HG03039 (cell line): ENCODE results near the gene TMEM200A.

Source experiments
- ATAC-seq: cut with Tn5 transposase; IDR thresholded peaks from one replicate; pipeline ENCODE4 v1.9.1; 2021; ENCODE audit warnings: mild to moderate bottlenecking, moderate library complexity; ENCODE audit not compliant: unreplicated experiment

TMEM200A gene

GRCh38 chr6:130377371-130377770 is 11.6 kb downstream of the TMEM200A start:
- no peak for ATAC-seq

GRCh38 chr6:130377915-130378314 is 12.1 kb downstream of the TMEM200A start:
- ATAC-seq = no peak

GRCh38 chr6:130379223-130379622 is 13.4 kb downstream of the TMEM200A start:
- ATAC-seq = no peak

DNA sequence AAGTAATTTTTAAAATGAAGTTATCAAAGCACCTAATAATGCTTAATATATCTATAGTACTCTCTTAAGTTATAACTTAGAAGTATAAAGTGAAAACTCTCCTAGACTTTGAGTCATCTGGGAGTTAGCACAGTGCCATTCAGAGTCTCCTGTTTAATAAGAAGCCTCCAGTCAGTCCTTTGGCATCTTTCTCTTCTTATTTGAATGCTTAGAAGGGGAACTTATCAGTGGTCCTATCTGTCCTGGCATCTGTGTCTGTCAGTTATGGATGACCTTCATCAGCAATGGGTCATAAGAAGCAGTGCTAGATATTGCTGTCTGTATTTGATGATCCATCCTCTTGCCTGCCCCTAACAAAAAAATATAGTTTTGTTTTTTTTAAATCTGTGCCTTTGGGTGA is 15.2 kb downstream of the TMEM200A start:
- ATAC-seq = no peak

GRCh38 chr6:130381459-130382380 is 15.9 kb downstream of the TMEM200A start:
- ATAC-seq = no peak

DNA sequence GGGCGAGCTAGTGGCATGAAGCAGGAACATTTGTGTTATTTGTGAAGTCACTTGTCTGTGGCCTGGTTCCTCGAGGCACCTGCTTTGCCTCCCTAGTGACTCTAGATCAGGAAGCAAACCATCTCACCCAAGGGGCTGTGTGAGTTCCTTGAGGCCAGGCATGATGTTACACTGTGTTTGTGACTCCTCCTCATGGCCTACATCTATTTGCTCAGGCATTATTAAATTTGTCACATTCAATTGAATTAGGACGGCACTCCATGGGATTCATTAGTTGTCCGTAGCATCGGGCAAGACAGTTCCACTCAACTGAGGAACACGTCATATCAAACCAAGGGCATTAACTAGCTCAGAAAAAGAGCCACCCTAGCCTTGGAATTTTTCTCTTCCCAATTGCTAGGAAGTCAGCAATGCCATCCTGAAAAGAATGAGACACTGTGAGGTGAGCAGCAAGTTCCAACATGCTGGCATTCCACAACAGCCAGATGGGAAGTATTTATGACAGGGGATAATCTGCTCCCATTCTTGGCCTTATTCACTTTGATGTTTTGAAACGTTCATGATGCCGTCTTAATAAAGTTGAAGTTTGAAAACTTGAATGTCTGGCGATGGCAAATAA is 17.2 kb downstream of the TMEM200A start:
- no peak for ATAC-seq

DNA sequence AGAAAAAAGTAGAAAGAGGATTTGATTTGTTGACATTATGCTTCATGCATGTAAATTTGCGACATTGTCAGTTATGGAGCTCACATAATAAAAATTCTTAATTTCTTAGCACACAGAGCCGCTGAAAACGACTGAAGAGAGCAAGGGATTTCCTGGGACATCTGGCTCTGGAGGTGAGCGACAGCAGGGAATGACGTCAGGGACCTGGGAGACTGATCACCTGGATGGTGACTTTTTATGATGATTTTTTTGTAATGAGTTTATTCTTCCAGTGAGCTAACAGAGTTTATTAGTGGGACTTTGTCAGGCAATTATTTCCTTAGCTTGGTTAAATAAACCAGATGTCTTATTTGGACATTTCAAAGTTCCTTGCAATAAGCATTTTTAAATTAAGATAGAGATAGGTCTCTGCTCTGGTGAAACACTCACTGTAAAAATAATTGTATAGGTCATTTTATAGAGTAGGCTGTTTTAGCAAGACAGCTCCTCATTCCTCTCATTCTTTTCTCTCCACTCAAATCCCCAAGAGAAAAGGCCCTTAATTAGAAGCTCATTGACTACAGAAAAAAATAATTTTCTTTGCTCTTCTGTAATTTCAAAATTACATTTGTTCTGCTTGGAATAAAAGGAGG is 19.4 kb downstream of the TMEM200A start:
- ATAC-seq = no peak

DNA sequence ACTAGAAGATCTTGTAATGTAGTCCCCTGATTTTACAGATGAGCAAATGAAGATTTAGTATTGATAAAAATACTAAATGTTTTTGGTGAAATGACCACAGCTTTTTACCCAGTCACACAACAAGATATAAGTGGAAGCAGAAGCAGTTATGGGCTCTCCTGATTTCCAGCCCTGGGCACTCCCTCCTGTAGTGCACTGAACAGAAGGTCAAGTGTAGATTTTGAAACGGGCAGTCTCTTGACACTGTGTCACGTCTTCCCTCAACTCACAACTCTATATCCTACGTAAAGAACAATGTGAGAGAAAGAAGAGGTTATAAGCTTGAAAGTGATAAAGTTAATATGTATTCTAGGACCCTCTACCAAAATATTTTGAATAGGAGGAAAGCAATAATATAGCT is 23.3 kb downstream of the TMEM200A start:
- no peak for ATAC-seq

DNA sequence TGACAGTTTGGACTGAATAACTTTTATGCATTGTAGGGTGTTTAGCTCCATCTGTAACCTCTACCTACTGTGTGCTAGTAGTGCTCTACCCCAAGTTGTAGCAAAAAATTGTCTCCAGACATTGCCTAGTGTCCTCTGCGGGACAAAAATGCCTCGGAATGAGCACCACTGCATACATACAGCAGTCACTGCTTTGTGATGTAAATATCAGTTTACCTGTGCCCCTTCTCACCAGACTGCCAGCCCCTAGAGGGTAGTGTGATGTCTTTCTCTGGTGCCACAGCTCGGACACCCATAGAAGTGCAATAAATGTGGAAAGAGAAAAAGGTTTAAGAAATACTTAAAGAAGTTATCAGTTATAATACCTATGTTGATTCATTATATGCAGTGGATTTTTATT is 25.1 kb downstream of the TMEM200A start:
- no peak for ATAC-seq

DNA sequence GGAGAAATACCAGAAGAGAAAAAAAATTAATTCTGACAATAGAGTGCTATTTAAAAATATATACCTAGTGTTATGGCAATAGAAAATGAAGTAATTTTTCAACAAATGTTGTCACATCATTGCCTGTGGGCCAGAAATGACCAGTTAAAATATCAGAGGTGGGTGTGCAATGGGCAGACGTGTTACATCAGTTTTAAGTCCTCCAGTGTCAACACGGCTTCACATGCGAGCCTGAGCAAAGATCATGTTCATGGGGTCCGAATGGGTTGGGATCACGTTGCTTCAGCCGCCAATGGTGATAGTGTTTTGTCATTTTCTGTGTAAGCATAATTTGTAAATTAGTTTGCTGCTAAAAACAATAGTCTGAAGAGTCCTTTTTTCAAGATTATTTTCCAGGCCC is 27.5 kb downstream of the TMEM200A start:
- no peak for ATAC-seq

DNA sequence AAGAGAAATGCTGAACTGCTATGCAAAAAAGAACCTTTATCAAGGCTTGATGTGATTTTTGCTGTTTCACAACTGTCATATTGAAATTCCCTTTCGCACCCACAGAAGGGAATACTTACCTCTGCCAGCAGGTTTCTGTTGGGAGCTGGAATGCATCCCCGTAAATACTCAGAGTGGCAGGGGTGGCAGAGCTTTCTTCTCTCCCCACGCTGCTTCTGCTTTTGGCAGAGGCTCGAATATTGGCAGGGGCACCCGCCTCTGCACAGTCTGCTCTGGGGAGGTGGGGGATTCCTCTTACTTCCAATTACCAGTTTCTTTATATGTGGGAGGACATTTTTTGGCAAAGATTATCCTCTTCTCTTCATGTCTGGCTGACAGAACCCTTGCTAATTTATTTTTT is 28.4 kb downstream of the TMEM200A start:
- no peak for ATAC-seq

DNA sequence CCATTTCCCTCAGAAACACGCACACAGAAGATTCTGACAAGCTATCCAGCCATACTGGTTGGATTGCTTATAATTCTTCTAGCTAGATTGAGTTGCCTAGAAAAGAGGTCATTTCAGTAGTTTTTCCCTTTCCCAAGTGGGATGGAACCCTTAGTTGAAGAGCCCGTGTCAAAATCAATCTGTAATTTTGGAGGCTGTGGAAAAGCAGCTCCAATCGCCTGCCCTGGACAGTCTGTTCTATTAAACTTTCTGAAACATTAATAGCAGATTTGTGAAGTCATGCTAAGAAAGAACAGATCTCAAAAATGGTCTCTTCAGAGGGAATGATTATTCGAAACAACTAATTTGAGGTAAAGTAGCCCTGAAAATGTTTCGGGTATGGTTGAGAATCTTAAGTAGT is 29.3 kb downstream of the TMEM200A start:
- ATAC-seq = no peak

GRCh38 chr6:130396722-130397121 is 30.9 kb downstream of the TMEM200A start:
- no peak for ATAC-seq

GRCh38 chr6:130405549-130405948 is 39.7 kb downstream of the TMEM200A start:
- ATAC-seq = no peak

- ATAC-seq = no peak
Observed at GRCh38 chr6:130407032-130407431, 41.2 kb downstream of the TMEM200A start.

DNA sequence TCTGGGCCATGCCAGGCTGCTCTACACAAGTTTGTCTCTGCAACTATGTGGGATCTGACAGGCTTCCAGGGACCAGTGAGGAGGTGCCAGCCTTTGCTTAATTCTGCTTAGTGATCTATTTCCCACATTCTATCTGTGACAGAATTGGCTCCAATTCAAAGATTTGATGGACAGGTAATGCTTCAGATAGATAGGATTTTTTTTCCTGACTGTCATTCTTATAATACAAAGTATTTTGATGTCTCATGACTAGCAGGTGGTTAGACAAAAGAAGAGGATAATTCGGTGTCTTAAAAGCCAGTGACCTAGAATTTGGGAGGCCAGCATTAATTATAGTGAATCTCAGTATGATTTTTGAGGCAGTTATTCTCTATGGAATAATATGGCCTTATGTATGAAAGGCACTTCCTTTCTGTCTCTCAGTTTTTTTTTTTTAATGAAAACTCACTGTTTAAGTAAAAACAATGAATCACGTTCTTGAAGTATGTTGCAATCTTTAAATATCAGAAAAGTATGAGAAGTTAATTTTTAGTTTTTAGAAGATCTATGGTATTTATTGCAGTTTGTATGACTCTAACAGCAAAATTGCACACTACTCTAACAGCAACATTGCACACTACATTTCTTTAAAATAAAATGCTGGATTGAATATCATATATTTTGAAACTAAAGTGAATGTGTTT is 43.7 kb downstream of the TMEM200A start:
- no peak for ATAC-seq

DNA sequence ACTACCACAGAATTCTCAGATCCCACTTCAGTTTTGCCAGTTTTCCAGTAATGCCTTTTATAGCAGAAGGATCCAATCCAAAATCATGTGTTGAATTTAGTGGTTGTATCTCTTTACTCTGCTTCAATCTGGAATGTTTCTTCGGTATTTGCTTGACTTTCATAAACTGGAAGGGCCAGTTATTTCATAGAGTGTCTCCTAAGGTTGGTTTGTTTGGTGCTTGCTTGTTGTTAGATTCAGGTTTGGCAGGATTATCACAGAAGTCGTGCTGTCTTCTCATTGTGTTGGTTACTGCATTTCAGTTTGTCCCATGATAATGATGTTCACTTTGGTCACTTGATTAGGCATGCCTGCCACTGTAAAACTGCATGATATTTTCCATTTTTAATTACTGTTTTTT is 45.7 kb downstream of the TMEM200A start:
- no peak for ATAC-seq

GRCh38 chr6:130412556-130413290 is 46.9 kb downstream of the TMEM200A start:
- ATAC-seq = no peak

GRCh38 chr6:130417951-130418350 is 52.1 kb downstream of the TMEM200A start:
- no peak for ATAC-seq

GRCh38 chr6:130420911-130421310 is 55.1 kb downstream of the TMEM200A start:
- no peak for ATAC-seq

DNA sequence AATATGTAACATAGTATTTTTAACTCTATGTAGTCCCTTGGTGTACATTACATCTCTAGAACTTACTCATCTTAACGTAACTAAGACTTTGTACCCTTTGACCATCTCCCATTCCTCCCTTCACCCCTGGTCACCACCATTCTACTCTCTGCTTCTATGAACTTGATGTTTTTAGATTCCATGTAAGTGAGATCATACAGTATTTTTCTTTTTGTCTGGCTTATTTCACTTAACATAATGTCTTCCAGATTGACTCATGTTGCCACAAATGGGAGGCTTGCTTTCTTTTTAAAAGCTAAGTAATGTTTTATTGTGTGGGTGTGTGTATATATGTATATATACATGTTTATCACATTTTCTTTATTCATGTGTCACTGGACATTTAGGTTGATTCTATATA is 55.8 kb downstream of the TMEM200A start:
- ATAC-seq = no peak
